ENCODE data around the gene CACHD1. TPM values are rescaled to one million over a fixed set of nuclear protein-coding genes. Genes with fewer than 3 reads are reported as not detected.

Gene CACHD1
- total and polyA plus RNA-seq, 2 of the 8 experiments (the other 6 are each of a cell fraction or from before 2014, with no cell fraction given): 22.2 to 42.5 TPM

GRCh38 chr1:64599242-64599641 is 129.3 kb downstream of the CACHD1 start:
- ChIA-PET POLR2A (ENCODE audit: partially characterized antibody) (no interaction called here), CTCF (ENCODE audit: partially characterized antibody) (no interaction called here)
- H3K9ac ChIP-seq (replicated peaks in 1 of 4; ENCODE audit: extremely low read depth in 1 of 4, low read depth in 3 of 4, low read length in 3 of 4): no peak overlapping the region
- 85 to 100% methylated on average over 2 to 3 of the region's 3 CpGs for WGBS, 2 experiments (ENCODE audit: extremely low coverage in 1 of 2, insufficient coverage in 1 of 2, insufficient read length in 1 of 2, insufficient replicate concordance in 2 of 2, low coverage in 1 of 2, low lambda C conversion rate in 2 of 2, missing lambda C conversion rate in 1 of 2)
- H3K4me2 ChIP-seq (ENCODE audit: insufficient read depth in 1 of 2, low read depth in 2 of 2, low read length in 2 of 2): no peak overlapping the region
- no peak overlapping the region for H2BK15ac ChIP-seq (ENCODE audit: low read length)
- no peak overlapping the region for H3K4me3 ChIP-seq (ENCODE audit: extremely low read depth in 1 of 4, insufficient read depth in 2 of 4, low read depth in 3 of 4, low read length in 4 of 4)
- no peak overlapping the region for H4K5ac ChIP-seq (ENCODE audit: insufficient read length, low read depth, low read length)
- no peak overlapping the region for H2AK5ac ChIP-seq (ENCODE audit: low read depth, low read length)
- H3K27me3 ChIP-seq (replicated peaks in 1 of 4; ENCODE audit: control insufficient read depth in 3 of 4, extremely low read depth in 1 of 4, insufficient read depth in 3 of 4, low read length in 3 of 4): no peaks in the 10 kb centered on the region
- H3K4ac ChIP-seq (replicated peaks; ENCODE audit: insufficient read length, low read depth, low read length): no peak overlapping the region
- H3K14ac ChIP-seq (ENCODE audit: insufficient read length): no peak overlapping the region
- H2BK12ac ChIP-seq (ENCODE audit: low read depth, low read length): no peak overlapping the region
- TF ChIP-seq YY1 (IDR thresholded peaks at IDR 0.05; ENCODE audit: low read depth, low read length) (no peak), SP2 (IDR thresholded peaks at IDR 0.05; ENCODE audit: low read length) (no peak), JUND (IDR thresholded peaks at IDR 0.05; ENCODE audit: low read length) (no peak), ASH2L (IDR thresholded peaks at IDR 0.05; ENCODE audit: low read length) (no peak)
- H3K23me2 ChIP-seq (ENCODE audit: low read depth, low read length): no peaks in the 10 kb centered on the region; the same call in 1 of the 2 replicates
- no peak overlapping the region for H3K18ac ChIP-seq (ENCODE audit: extremely low read depth, low read length)
- H3K23ac ChIP-seq (ENCODE audit: insufficient read length): no peak overlapping the region
- H3K79me2 ChIP-seq (ENCODE audit: control insufficient read depth in 1 of 2, insufficient read depth in 2 of 2, low read length in 2 of 2): peaks cover 0 to 62% of the 10 kb centered on the region in 2 experiments; a peak in 3 of 4 replicates
- H4K91ac ChIP-seq (replicated peaks; ENCODE audit: insufficient read length, low read length): no peak overlapping the region
- H3K9me3 ChIP-seq (ENCODE audit: insufficient read depth in 2 of 2, low read depth in 1 of 2, low read length in 1 of 2): no peaks in the 10 kb centered on the region
- H2BK5ac ChIP-seq (ENCODE audit: low read depth, low read length): no peak overlapping the region
- peaks cover 0 to 15% (median 7%) of the 10 kb centered on the region in 4 experiments; a peak in 3 of 8 replicates for H3K36me3 ChIP-seq (ENCODE audit: control insufficient read depth in 2 of 4, insufficient read depth in 4 of 4, low read length in 3 of 4)
- no peaks in the 10 kb centered on the region for H4K20me1 ChIP-seq (replicated peaks in 1 of 2; ENCODE audit: control insufficient read depth in 1 of 2, insufficient read depth in 2 of 2, low read length in 2 of 2)
- DNase-seq (ENCODE audit: low read depth in 1 of 2, low spot score in 2 of 2) (no peak), FAIRE-seq (no peak)
- peaks cover 0 to 14% (median 3%) of the 10 kb centered on the region in 4 experiments; a peak in 3 of 7 replicates for H3K4me1 ChIP-seq (replicated peaks in 1 of 4; ENCODE audit: control insufficient read depth in 3 of 4, insufficient read depth in 4 of 4, low read length in 3 of 4)
- H2BK120ac ChIP-seq (replicated peaks; ENCODE audit: low read depth, low read length): no peak overlapping the region
- no peak overlapping the region for H3K27ac ChIP-seq (ENCODE audit: low read depth, low read length)
- H3K56ac ChIP-seq (replicated peaks; ENCODE audit: insufficient read length, low read depth, low read length): no peak overlapping the region
- H3K79me1 ChIP-seq (ENCODE audit: low read depth, low read length): peaks cover 6% of the 10 kb centered on the region
- H4K8ac ChIP-seq (ENCODE audit: extremely low read depth, insufficient read depth, low read length): no peak overlapping the region
- no peak overlapping the region for H2BK20ac ChIP-seq (ENCODE audit: low read length)
- no peak overlapping the region for H2AFZ ChIP-seq (ENCODE audit: low read length)

All from H1 (cell line).